Heart left ventricle (tissue), 16 donors: ENCODE results near the gene STX12. TPM values are rescaled to one million over a fixed set of nuclear protein-coding genes. Genes with fewer than 3 reads are reported as not detected.

Experiments
- ATAC-seq, 4 donors: fragments of 200-7000 bp; cut with Tn5 transposase; one replicate each; pipeline ENCODE4 v1.9.1; 2020 to 2022; ENCODE audit warnings: moderate library complexity in 4 of 4, mild to moderate bottlenecking in 3 of 4, moderate number of reproducible peaks in 1 of 4
- DNase-seq, 5 donors: peaks; one replicate each; pipeline ENCODE4 v3.0.0-alpha.2; 2020
- H3K27ac ChIP-seq, 12 donors: fragments of 200-600 bp; sonication (generic) in 4 of 12; one replicate each; pipeline versions ENCODE4 v1.5.0 to v1.8.0; 2016 to 2022; ENCODE audit warnings: mild to moderate bottlenecking in 2 of 12
- H3K27me3 ChIP-seq, 9 donors: fragments of 200-600 bp; sonication (generic) in 2 of 9; one replicate each; pipeline versions ENCODE4 v1.5.1 to v1.8.0; 2016 to 2022; ENCODE audit warnings: mild to moderate bottlenecking in 3 of 9
- H3K36me3 ChIP-seq, 9 donors: fragments of 200-600 bp; sonication (generic) in 2 of 9; one replicate each; pipeline versions ENCODE4 v1.5.0 to v1.8.0; 2018 to 2022; ENCODE audit warnings: mild to moderate bottlenecking in 2 of 9
- H3K4me1 ChIP-seq, 12 donors: fragments of 200-600 bp; sonication (generic) in 4 of 12; one replicate each; pipeline versions ENCODE4 v1.5.0 to v1.8.0; 2016 to 2022; ENCODE audit warnings: mild to moderate bottlenecking in 3 of 12
- H3K4me3 ChIP-seq, 12 donors: fragments of 200-600 bp; sonication (generic) in 4 of 12; one replicate each; pipeline versions ENCODE4 v1.5.0 to v1.8.0; 2017 to 2022; ENCODE audit warnings: mild to moderate bottlenecking in 9 of 12, moderate library complexity in 4 of 12
- H3K9me3 ChIP-seq, 12 donors: fragments of 200-600 bp; sonication (generic) in 4 of 12; one replicate each; pipeline versions ENCODE4 v1.5.0 to v1.8.0; 2016 to 2022; ENCODE audit warnings: mild to moderate bottlenecking in 1 of 12
- POLR2A ChIP-seq, 2 donors: fragments of 450-650 bp; IDR thresholded peaks; one replicate each; pipeline ENCODE4 v1.6.1; 2017; ENCODE audit warnings: antibody characterized with exemption in 2 of 2, mild to moderate bottlenecking in 2 of 2, moderate library complexity in 2 of 2
- WGBS, 4 donors: extraction: QIAGEN DNeasy Blood & Tissue Kit in 2 of 4; methylation state at CpG; one replicate each; pipeline versions ENCODE4 v1.1.5 to v1.1.7; 2013 to 2018; 5-methylcytosine and 5-hydroxymethylcytosine counted together
- intact Hi-C, 10 donors: fragments of 100-400 bp; cut with DNase I; formaldehyde crosslinking; loops; one replicate each; pipeline versions ENCODE4 v1.11.1 to v1.14.2; 2022
- polyA plus RNA-seq, 2 donors: library from polyadenylated mRNA; stranded (reverse); fragments of 200-250 nt; gene quantifications; one replicate each; pipeline ENCODE4 v1.2.3, GENCODE V29; 2013
- total RNA-seq, 9 donors: library from RNA; depleted of rRNA in 2 of 9; stranded (reverse); fragments of >200 nt in 2 of 9; fragmentation: NEBNext Ultra II Directional in 3 of 9; extraction: Animal tissue kit (Norgen Biotek cat#: 25700) in 3 of 9; gene quantifications; one replicate each; pipeline versions ENCODE4 v1.1.0 to v1.2.4, GENCODE V29; 2016 to 2023
- TF ChIP-seq, protein P1 (sequence below), 12 donors: fragments of 200-600 bp; sonication (generic) in 4 of 12; IDR thresholded peaks; one replicate each; pipeline versions ENCODE4 v1.5.0 to v1.8.0; 2018 to 2022; ENCODE audit warnings: antibody characterized with exemption in 12 of 12, mild to moderate bottlenecking in 5 of 12
- donor health status: ischemic (EF 13 %, LVEDD 7.1; RV severe dilation, severe dysfunction).
- donor health status: healthy with polysubstance abuse.
- donor health status: DM: no; HTN: yes; CAD: no.
- donor health status: DM: no; HTN: no; CAD: no.
- donor health status: ischemic (EF 25% LVEDD 6.9; RV normal size, moderate dysfunction).
- donor health status: ischemic (EF 25% LVEDD 5.7; RV mildly dilated, moderate dysfunction).
- donor health status: healthy.
- donor health status: DM: yes; HTN: yes; CAD: no.
- donor health status: ischemic (EF 35%, LVEDD 5.7; RV mildly dilated, moderate dysfunction).
- donor health status: nonischemic (EF 11% LVEDD 7.7; RV severe dilation, severe dysfunction).
- donor health status: DM: yes; HTN: yes; CAD: no.
- donor health status: PGD.
- donor health status: ischemic (EF 29% LVEDD 5.4; RV normal size, mild dysfunction).
- donor health status: nonischemic (EF 23%, LVEDD 6.1; RV moderate dilation, normal function).

STX12 gene
- total and polyA plus RNA-seq, 11 donors, result 10.7 to 46.8 (median 26.5) TPM

DNA sequence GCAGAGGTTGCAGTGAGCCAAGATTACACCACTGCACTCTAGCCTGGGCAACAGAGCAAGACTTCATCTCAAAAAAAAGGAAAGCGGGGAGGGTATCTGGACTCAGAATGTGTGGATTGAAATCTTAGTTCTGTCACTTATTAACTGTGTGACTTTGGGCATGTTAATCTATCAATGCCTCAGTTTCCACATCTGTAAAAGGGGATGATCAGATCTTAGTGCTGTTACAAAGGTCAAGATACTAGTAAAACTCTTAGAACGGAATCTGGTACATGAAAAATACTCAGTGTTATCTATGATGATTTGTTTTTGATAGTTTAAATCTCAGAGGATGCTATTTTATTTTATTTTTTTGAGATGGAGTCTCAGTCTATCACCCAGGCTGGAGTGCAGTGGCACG lies 36.8 kb upstream of the STX12 start:
- no peaks in the 10 kb centered on the region for H3K9me3 ChIP-seq
- ATAC-seq (no peak), DNase-seq (no peak)
- intact Hi-C loops, result no loop called here
- 82 to 98% (median 97%) methylated on average over 3 of the region's 3 CpGs for WGBS, 4 donors
- no peak for TF ChIP-seq POLR2A (IDR thresholded peaks at IDR 0.05)
- TF ChIP-seq, protein P1, sequence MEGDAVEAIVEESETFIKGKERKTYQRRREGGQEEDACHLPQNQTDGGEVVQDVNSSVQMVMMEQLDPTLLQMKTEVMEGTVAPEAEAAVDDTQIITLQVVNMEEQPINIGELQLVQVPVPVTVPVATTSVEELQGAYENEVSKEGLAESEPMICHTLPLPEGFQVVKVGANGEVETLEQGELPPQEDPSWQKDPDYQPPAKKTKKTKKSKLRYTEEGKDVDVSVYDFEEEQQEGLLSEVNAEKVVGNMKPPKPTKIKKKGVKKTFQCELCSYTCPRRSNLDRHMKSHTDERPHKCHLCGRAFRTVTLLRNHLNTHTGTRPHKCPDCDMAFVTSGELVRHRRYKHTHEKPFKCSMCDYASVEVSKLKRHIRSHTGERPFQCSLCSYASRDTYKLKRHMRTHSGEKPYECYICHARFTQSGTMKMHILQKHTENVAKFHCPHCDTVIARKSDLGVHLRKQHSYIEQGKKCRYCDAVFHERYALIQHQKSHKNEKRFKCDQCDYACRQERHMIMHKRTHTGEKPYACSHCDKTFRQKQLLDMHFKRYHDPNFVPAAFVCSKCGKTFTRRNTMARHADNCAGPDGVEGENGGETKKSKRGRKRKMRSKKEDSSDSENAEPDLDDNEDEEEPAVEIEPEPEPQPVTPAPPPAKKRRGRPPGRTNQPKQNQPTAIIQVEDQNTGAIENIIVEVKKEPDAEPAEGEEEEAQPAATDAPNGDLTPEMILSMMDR (IDR thresholded peaks at IDR 0.05), result no peak
- no peaks in the 10 kb centered on the region for H3K27me3 ChIP-seq
- H3K4me1 ChIP-seq, result no peaks in the 10 kb centered on the region
- H3K27ac ChIP-seq, result no peak overlapping the region
- H3K4me3 ChIP-seq, result no peak overlapping the region
- peaks cover 0 to 97% (median 83%) of the 10 kb centered on the region in 9 donors for H3K36me3 ChIP-seq

DNA sequence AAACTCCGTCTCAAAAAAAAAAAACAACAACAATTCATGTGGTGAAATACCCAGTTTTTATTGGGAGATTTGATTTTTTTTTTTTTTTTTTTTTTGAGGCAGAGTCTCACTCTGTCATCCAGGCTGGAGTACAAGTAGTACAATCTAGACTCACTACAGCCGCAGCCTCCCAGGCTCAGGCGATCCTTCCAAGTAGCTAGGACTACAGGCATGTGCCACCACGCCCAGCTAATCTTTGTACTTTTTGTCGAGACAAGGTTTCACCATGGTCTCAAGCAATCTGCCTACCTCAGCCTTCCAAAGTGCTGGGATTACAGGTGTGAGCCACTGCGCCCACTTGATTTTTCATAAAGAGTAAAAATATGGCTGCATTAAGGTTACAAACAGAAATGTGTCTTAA lies 31.9 kb upstream of the STX12 start:
- no peak for TF ChIP-seq POLR2A (IDR thresholded peaks at IDR 0.05)
- TF ChIP-seq, protein P1 (IDR thresholded peaks at IDR 0.05), result no peak
- Histone ChIP-seq H3K36me3 (peaks cover 0 to 91% (median 79%) of the 10 kb centered on the region in 9 donors), H3K4me1 (no peaks in the 10 kb centered on the region), H3K4me3 (no peak overlapping the region), H3K9me3 (no peaks in the 10 kb centered on the region), H3K27me3 (no peaks in the 10 kb centered on the region), H3K27ac (no peak overlapping the region)
- DNase-seq, result no peak
- intact Hi-C loops, result no loop called here
- no peak for ATAC-seq
- whole genome bisulfite sequencing, 4 donors, result 97 to 98% (median 97%) methylated on average over 6 of the region's 6 CpGs

- 88 to 93% (median 90%) methylated on average over 5 of the region's 5 CpGs for WGBS, 4 donors
- Histone ChIP-seq H3K36me3 (peaks cover 0 to 90% (median 77%) of the 10 kb centered on the region in 9 donors), H3K9me3 (no peaks in the 10 kb centered on the region), H3K4me3 (no peak overlapping the region), H3K27me3 (no peaks in the 10 kb centered on the region), H3K4me1 (no peaks in the 10 kb centered on the region), H3K27ac (no peak overlapping the region)
- TF ChIP-seq POLR2A (IDR thresholded peaks at IDR 0.05), result no peak
- TF ChIP-seq, protein P1 (IDR thresholded peaks at IDR 0.05), result no peak
- intact Hi-C loops, result no loop called here
- DNase-seq, result no peak
- ATAC-seq, result no peak
Observed at GRCh38 chr1:27744556-27744955, 28.5 kb upstream of the STX12 start.

GRCh38 chr1:27745466-27745865 lies 27.6 kb upstream of the STX12 start:
- Histone ChIP-seq H3K4me3 (no peak overlapping the region), H3K9me3 (no peaks in the 10 kb centered on the region), H3K27me3 (no peaks in the 10 kb centered on the region), H3K27ac (no peak overlapping the region), H3K4me1 (no peaks in the 10 kb centered on the region), H3K36me3 (peaks cover 0 to 90% (median 77%) of the 10 kb centered on the region in 9 donors)
- intact Hi-C loops, result no loop called here
- 90 to 94% (median 93%) methylated on average over 4 of the region's 4 CpGs for WGBS, 4 donors
- no peak for ATAC-seq
- no peak for DNase-seq
- TF ChIP-seq, protein P1 (IDR thresholded peaks at IDR 0.05), result no peak
- no peak for TF ChIP-seq POLR2A (IDR thresholded peaks at IDR 0.05)
